GM10248 (cell line): ENCODE measurements around the gene SHANK3.

Source experiments
- CTCF ChIA-PET: fragments of 300-600 bp; sonication (Branson Sonifier 250); formaldehyde crosslinking; extraction: SDS; loops from one replicate; lab custom pipeline; 2021; ENCODE audit warnings: antibody characterized with exemption; lab: Yijun Ruan, JAX
- POLR2A ChIA-PET: fragments of 350-650 bp; sonication (Branson Sonifier 250); formaldehyde crosslinking; extraction: SDS; loops from one replicate; lab custom pipeline; 2020; ENCODE audit warnings: antibody characterized with exemption; lab: Yijun Ruan, JAX
- DNase-seq: peaks from one replicate; pipeline ENCODE4 v3.0.0; 2012; ENCODE audit errors: extremely low spot score
- TF ChIP-seq, protein P1 (sequence below): IDR thresholded peaks from 2 replicates; pipeline ENCODE4 v1.5.1; 2012; ENCODE audit warnings: mild to moderate bottlenecking, low read depth; ENCODE audit errors: extremely low read depth, missing control alignments, control extremely low read depth

Gene SHANK3

GRCh38 chr22:50695421-50696250 lies 23.0 kb downstream of the SHANK3 start:
- POLR2A ChIA-PET = no interaction called here
- CTCF ChIA-PET = no interaction called here
- DNase-seq = no peak
- TF ChIP-seq, protein P1, sequence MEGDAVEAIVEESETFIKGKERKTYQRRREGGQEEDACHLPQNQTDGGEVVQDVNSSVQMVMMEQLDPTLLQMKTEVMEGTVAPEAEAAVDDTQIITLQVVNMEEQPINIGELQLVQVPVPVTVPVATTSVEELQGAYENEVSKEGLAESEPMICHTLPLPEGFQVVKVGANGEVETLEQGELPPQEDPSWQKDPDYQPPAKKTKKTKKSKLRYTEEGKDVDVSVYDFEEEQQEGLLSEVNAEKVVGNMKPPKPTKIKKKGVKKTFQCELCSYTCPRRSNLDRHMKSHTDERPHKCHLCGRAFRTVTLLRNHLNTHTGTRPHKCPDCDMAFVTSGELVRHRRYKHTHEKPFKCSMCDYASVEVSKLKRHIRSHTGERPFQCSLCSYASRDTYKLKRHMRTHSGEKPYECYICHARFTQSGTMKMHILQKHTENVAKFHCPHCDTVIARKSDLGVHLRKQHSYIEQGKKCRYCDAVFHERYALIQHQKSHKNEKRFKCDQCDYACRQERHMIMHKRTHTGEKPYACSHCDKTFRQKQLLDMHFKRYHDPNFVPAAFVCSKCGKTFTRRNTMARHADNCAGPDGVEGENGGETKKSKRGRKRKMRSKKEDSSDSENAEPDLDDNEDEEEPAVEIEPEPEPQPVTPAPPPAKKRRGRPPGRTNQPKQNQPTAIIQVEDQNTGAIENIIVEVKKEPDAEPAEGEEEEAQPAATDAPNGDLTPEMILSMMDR = no peak

DNA sequence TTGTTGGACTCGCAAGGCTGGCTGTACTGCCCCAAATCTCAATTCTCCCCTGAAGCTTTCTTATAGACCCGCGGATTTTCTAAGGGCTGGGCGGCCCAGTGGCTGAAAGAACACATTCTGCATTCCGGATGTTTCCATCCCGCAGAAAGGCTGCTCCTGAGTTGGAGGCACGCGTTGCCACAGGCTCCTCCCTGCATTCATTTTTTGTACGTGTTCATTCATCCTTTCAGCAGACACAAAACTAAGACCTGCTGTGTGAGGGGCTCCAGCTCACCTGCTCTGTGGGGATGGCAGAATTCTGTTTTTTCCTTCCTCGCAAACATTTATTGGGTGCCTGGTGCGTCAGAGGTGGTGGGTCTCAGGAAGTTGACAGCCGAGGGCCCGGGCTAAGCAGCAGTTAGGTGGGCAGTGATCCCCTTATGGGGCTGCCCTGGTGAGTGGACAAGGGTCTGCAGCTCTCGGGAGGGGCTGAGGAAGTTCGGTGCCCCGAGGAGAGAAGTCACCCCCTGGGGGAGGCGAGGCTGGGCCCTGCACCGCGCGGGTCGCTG lies 23.7 kb downstream of the SHANK3 start:
- ChIA-PET CTCF (no interaction called here), POLR2A (no interaction called here)
- no peak for DNase-seq
- TF ChIP-seq, protein P1 = no peak

DNA sequence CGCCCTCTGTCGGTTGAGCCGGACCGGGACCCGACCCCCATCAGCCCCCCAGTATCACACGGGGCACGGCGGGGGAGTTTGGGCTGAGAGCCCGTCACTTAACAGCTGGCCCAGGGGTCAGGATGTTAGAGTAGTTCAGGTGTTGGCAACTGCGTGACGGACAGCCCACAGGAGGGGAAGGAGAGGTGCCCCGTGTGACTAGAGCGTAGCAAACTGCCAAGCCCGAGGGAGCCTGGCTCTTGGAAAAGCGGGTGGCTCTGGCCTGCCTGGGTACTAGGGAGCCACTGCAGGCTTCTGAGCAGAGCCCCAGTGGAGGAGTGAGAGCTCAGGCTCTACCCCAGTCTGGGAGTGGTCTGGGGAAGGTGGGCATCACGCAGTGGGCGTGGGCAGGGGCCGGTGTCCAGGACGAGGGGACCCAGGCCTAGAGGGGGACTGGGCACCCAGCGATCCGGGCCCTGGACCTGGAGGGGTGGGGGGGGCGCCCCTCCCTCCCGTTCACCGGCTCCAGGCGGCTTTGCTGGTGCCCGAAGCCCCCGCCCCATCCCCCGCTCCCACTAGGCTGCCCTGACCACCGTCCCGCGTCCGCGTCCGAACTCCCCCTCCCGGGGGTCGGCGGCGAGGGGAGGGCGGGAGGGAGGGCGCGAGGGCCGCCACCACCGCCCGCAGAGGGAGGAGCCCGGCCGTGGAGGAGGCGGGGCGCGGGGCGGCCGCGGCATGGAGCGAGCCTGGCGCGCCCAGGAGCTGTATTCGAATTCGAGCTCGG lies 24.4 kb downstream of the SHANK3 start:
- CTCF ChIA-PET = no interaction called here
- POLR2A ChIA-PET = no interaction called here
- TF ChIP-seq, protein P1 = no peak
- no peak for DNase-seq

DNA sequence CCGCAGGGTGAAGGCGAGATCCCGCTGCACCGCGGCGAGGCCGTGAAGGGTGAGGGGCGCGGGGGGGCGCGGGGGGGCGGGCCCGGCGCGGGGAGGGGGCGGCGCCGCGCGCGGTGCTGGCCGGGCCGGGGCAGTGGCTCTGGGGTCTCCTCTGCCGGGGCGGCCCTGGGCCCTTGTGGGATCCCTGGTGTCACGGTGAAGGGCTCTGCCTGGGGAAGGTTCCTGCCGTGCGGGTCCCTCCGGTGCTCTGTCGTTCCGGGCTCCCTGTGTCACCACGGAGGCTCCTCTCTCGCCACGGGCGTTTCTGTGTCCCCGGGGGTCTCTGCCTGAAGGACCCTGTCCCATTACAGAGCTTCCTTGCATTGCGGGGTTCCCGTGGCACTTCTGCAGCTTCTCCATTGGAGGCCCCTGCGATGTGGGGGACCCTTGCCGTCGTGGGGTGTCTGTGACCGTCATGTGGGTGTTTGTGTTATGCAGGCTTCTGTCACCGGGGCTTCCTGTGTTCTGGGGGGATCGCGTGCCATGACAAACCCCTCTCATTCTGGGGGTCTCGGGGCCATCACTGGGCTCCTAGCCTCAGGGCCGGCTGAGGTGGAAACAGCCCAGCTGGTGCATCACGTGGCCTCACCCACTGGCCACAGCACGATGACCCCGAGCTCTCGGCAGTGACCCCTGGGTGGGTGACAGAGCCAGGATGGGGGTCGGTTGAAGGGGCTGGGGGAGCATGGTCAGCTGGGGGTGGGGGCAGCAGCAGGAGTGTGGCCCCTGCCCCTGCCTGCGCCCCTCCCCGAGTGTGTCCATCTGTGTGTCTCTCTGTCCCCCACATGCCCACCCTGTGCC lies 25.3 kb downstream of the SHANK3 start:
- CTCF ChIA-PET = no interaction called here
- POLR2A ChIA-PET = no interaction called here
- TF ChIP-seq, protein P1 = no peak
- no peak for DNase-seq

DNA sequence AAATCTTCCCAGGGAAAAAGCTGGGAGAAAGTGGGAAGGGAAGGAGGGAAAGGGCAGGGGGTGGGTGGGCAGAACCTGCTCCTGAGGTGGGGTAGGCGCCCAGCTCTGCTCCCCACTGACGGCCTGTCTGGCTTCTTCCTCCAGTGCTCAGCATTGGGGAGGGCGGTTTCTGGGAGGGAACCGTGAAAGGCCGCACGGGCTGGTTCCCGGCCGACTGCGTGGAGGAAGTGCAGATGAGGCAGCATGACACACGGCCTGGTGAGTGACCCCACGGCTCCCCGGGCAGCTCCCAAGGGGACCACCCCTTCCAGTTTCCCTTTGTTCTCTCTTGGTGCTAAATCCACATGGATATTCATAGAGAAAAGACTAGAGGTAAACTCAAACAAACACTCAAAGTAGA lies 25.9 kb downstream of the SHANK3 start:
- POLR2A ChIA-PET = no interaction called here
- TF ChIP-seq, protein P1 = no peak
- CTCF ChIA-PET = interaction anchor here (2.9 kb wide), 1 partner anchor 8 kb away, joined by 11 read pairs; no protein-coding TSS in a partner anchor
- no peak for DNase-seq
